ENCODE measurements around the gene SERINC5. TPM values are rescaled to one million over a fixed set of nuclear protein-coding genes. Genes with fewer than 3 reads are reported as not detected.

Gene SERINC5
- total RNA-seq, 1 experiment from 2014 or later: 52.3 TPM

GRCh38 chr5:80237243-80237642 lies 18.6 kb downstream of the SERINC5 start:
- Histone ChIP-seq H3K23ac (ENCODE audit: insufficient read length, low read depth, low read length) (no peak overlapping the region), H4K91ac (ENCODE audit: insufficient read length, low read depth, low read length) (no peak overlapping the region), H4K8ac (replicated peaks; ENCODE audit: insufficient read length, low read depth, low read length) (no peak overlapping the region), H2BK15ac (ENCODE audit: low read depth, low read length) (no peak overlapping the region), H3K27ac (ENCODE audit: insufficient read length, low read depth, low read length) (no peak overlapping the region), H3K18ac (ENCODE audit: insufficient read length, low read depth, low read length) (no peak overlapping the region), H4K20me1 (ENCODE audit: control insufficient read depth, insufficient read depth, insufficient read length) (no peaks in the 10 kb centered on the region), H2BK120ac (ENCODE audit: low read depth, low read length, poor library complexity, severe bottlenecking) (no peak overlapping the region), H2AK5ac (ENCODE audit: insufficient read length, low read length) (no peak overlapping the region), H3K4me1 (ENCODE audit: insufficient read depth, low read length) (peaks cover 12% of the 10 kb centered on the region; the same call in 1 of the 2 replicates), H3K14ac (ENCODE audit: insufficient read depth, low read length) (no peak overlapping the region), H3K27me3 (ENCODE audit: insufficient read depth, low read length) (no peaks in the 10 kb centered on the region), H2BK20ac (ENCODE audit: low read depth, low read length, poor library complexity, severe bottlenecking) (no peak overlapping the region), H3K9ac (ENCODE audit: extremely low read depth, insufficient read length, low read length) (no peak overlapping the region), H4K5ac (ENCODE audit: insufficient read length, low read depth, low read length) (no peak overlapping the region), H3K9me3 (ENCODE audit: control insufficient read depth, low read depth, low read length) (peaks cover 4% of the 10 kb centered on the region), H2AFZ (ENCODE audit: low read length) (no peak overlapping the region), H3K56ac (ENCODE audit: insufficient read length, low read depth, low read length) (no peak overlapping the region), H3K79me1 (ENCODE audit: insufficient read depth, low read depth, low read length, poor library complexity, severe bottlenecking) (peaks cover 16% of the 10 kb centered on the region), H3K79me2 (ENCODE audit: insufficient read depth, low read length) (peaks cover 41% of the 10 kb centered on the region; the same call in 1 of the 2 replicates), H2BK5ac (ENCODE audit: insufficient read length, low read length) (no peak overlapping the region), H3T11ph (ENCODE audit: low read length) (no peak overlapping the region), H3K4me2 (ENCODE audit: insufficient read depth, insufficient read length, low read length) (no peak overlapping the region), H2BK12ac (ENCODE audit: insufficient read length, low read depth, low read length) (no peak overlapping the region), H3K4ac (ENCODE audit: low read depth, low read length) (no peak overlapping the region), H3K23me2 (ENCODE audit: insufficient read length, low read depth, low read length, poor library complexity, severe bottlenecking) (no peaks in the 10 kb centered on the region)
- no peaks in the 10 kb centered on the region for H3K27me3 Mint-ChIP-seq (ENCODE audit: low read depth)
- H3K36me3 Mint-ChIP-seq (ENCODE audit: insufficient read depth in 1 of 3, low read depth in 3 of 3): peaks cover 11 to 17% (median 12%) of the 10 kb centered on the region in 3 experiments
- no peak overlapping the region for H3K4me3 Mint-ChIP-seq
- H3K9me3 Mint-ChIP-seq: peaks cover 10% of the 10 kb centered on the region in 2 experiments
- H3K27ac Mint-ChIP-seq: peak overlapping the region in 2 of 3 experiments; percentile 25 to 87; a peak in 4 of 7 replicates
- DNase-seq: no peak
- TF ChIP-seq CTCF (conservative IDR thresholded peaks at IDR 0.05): no peak
- no CpG with 5 or more reads among the region's 5 CpGs for WGBS (ENCODE audit: extremely low coverage, insufficient read length, low lambda C conversion rate)
- peaks cover 34 to 45% of the 10 kb centered on the region in 2 experiments for H3K4me1 Mint-ChIP-seq

All from H9 (cell line).